Bronchial epithelial cell (primary cell): Measurements from ENCODE around the gene CCM2. TPM values are rescaled to one million over a fixed set of nuclear protein-coding genes. Genes with fewer than 3 reads are reported as not detected.

ENCODE experiments used
- DNase-seq: peaks from one replicate; pipeline ENCODE4 v3.0.0-alpha.2; 2010; ENCODE audit warnings: low read depth
- FAIRE-seq: peaks from 2 replicates; lab custom pipeline; 2011; peaks lifted over from hg19 to GRCh38; lab: Jason Lieb, UNC
- H3K27me3 ChIP-seq: 2 replicates; pipeline ENCODE4 v1.5.1; 2011; ENCODE audit warnings: low read length; ENCODE audit not compliant: control insufficient read depth, insufficient read depth
- H3K36me3 ChIP-seq: 2 replicates; pipeline ENCODE4 v1.5.1; 2011; ENCODE audit warnings: low read length; ENCODE audit not compliant: control insufficient read depth, insufficient read depth
- H3K4me3 ChIP-seq: 2 replicates; pipeline ENCODE4 v1.5.1; 2011; ENCODE audit warnings: mild to moderate bottlenecking, low read depth, low read length, control low read depth
- CTCF ChIP-seq: IDR thresholded peaks from 2 replicates; pipeline ENCODE4 v1.5.1; 2011; ENCODE audit warnings: mild to moderate bottlenecking, moderate library complexity, low read length, control low read depth, inconsistent platforms; ENCODE audit not compliant: insufficient read depth, severe bottlenecking
- total RNA-seq: library from RNA; depleted of rRNA; stranded (reverse); fragments of >200 nt; gene quantifications from 2 replicates; pipeline ENCODE4 v1.2.1, GENCODE V29; 2014

Gene CCM2
- total RNA-seq, 1 donor from 2014 or later, result 45.0 TPM

- FAIRE-seq, result no peak
- DNase-seq, result no peak
- peaks cover 24% of the 10 kb centered on the region for H3K36me3 ChIP-seq
- no peak for TF ChIP-seq CTCF
- no peak overlapping the region for H3K4me3 ChIP-seq
- no peaks in the 10 kb centered on the region for H3K27me3 ChIP-seq
Observed at GRCh38 chr7:45077579-45077978, 77.6 kb downstream of the CCM2 start.

GRCh38 chr7:45078125-45078681 is 78.2 kb downstream of the CCM2 start:
- no peak for FAIRE-seq
- no peak for DNase-seq
- no peak for TF ChIP-seq CTCF
- Histone ChIP-seq H3K4me3 (no peak overlapping the region), H3K36me3 (peaks cover 19% of the 10 kb centered on the region), H3K27me3 (no peaks in the 10 kb centered on the region)

GRCh38 chr7:45080265-45080957 is 80.4 kb downstream of the CCM2 start:
- TF ChIP-seq CTCF, result no peak
- DNase-seq (no peak), FAIRE-seq (peak; percentile 32)
- Histone ChIP-seq H3K27me3 (no peaks in the 10 kb centered on the region), H3K36me3 (peaks cover 2% of the 10 kb centered on the region), H3K4me3 (no peak overlapping the region)

- no peak for FAIRE-seq
- no peak overlapping the region for H3K4me3 ChIP-seq
- DNase-seq, result no peak
- H3K27me3 ChIP-seq, result no peaks in the 10 kb centered on the region
- no peaks in the 10 kb centered on the region for H3K36me3 ChIP-seq
- no peak for TF ChIP-seq CTCF
Observed at GRCh38 chr7:45080958-45081669, 81.1 kb downstream of the CCM2 start.

GRCh38 chr7:45081670-45081974 is 81.6 kb downstream of the CCM2 start:
- FAIRE-seq (no peak), DNase-seq (no peak)
- Histone ChIP-seq H3K4me3 (no peak overlapping the region), H3K27me3 (no peaks in the 10 kb centered on the region), H3K36me3 (no peaks in the 10 kb centered on the region)
- TF ChIP-seq CTCF, result no peak
